ENCODE results near the gene CFAP221. TPM values are rescaled to one million over a fixed set of nuclear protein-coding genes. Genes with fewer than 3 reads are reported as not detected.

CFAP221 gene
- total RNA-seq, 1 donor from 2014 or later: 3.0 TPM

GRCh38 chr2:119681868-119682220 is 137.6 kb downstream of the CFAP221 start:
- no peak for DNase-seq

GRCh38 chr2:119682578-119682977 is 138.3 kb downstream of the CFAP221 start:
- no peak for DNase-seq

- DNase-seq: no peak
Observed at GRCh38 chr2:119683074-119683712, 138.9 kb downstream of the CFAP221 start.

DNA sequence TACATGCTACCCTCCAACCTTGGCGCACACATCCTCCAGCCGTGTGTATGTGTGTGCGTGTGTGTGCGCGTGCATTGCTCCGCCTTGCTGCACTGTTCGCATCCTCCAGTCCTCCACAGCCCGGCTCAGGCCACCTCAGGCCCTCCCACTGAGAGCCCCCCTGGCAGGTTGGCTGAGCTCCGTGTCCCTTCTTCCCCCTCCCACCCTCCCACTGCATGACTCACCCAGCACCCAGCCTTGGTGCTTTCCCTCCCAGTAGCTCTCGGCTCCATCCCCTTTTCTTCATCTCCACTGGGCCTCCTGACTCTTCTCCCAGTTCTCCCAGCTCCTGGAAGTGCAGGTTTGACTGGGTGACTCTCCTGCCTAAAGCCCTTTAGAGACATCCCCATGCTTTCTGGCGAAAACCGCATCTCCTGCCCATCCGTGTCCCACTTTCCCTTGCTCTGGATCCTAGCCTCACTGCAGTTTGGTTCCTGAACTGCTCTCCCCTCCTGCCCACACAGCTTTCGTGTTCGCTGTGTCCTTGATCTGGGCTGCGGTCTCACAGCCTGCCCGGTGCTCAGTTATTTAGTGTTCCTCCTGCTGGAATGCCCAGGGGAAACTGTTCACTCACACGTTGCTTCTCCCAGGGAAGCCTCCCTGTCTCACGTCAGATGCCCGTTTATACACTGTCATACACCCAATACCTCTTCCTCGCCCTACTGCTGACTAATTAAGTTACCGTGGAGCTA is 139.6 kb downstream of the CFAP221 start:
- no peak for DNase-seq

DNA sequence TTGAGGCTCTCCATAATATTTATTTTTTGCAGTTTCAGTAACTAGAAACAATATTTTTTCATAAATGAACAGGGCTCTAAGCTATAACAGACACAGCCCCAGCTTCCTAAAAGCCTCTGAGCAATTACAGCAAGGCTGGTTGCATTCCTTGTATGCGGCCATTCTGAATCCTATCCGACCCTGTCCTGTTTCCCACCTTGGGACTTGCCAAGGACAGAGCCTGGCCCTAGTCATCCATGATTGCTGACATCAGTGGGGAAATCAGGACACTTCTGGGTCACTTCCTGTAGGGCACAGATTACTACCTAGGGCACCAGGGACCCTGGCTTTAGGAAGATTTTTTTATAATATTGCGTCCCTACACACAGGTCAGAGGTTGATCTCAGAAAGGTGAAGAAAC is 140.3 kb downstream of the CFAP221 start:
- DNase-seq: no peak

DNA sequence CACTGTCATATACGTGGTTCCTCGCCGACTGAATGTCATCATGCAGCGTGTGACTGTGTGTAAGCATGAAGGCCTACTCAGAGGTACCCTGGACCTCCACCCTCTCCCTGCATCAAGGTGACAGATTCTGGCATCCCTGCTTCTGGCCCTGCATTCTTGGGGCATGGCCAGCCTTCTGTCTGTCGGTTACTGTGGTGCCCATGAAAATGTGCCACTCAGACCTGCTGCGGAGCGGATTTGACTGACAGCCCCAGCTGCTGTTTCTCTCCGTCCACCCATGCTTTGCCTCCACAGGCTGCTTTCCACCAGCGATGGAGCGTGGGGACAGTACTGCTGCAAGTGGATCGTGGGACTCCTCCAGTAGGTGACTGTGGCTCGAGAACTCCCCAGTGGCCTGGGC is 144.4 kb downstream of the CFAP221 start:
- DNase-seq: no peak

DNA sequence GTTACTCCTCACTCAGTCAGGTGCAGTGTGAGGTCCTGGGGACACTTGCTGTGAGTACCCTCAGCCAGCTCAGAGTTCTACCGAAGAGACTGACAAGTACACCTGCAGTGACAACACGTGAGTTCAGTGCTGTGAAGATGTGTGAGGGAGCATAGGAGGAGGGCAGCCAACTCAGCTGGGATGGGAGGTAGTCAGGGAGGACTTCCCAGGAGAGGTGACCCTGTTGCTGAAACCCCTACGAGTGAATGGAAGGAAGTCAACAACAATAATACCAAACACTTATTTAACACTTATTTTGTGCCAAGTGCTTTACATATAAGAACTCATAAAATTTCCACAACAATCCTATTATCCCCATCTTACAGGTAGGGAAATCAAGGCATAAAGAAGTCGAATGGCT is 145.0 kb downstream of the CFAP221 start:
- DNase-seq: no peak

DNA sequence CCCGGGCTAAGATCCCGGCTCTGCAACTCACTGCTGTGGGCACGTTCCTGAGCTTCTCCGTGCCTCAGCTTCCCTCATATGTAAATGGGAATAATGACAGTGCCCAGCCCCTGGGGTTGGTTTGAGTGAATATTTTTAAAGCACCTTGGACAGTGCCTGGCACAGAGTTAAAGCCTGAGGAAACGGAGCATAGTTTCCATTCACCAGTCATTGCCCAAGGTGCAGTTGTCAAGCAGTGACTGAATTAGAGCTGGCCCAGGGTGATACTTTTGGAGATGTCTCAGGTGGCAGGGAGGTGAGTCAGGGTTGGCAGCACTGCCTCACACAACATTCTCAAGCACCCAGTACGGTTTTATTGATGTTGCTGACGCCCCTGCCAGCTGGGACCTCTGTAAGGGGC is 146.9 kb downstream of the CFAP221 start:
- DNase-seq: no peak

- DNase-seq: no peak
Observed at GRCh38 chr2:119691651-119692245, 147.5 kb downstream of the CFAP221 start.

GRCh38 chr2:119692310-119692709 is 148.1 kb downstream of the CFAP221 start:
- no peak for DNase-seq

DNA sequence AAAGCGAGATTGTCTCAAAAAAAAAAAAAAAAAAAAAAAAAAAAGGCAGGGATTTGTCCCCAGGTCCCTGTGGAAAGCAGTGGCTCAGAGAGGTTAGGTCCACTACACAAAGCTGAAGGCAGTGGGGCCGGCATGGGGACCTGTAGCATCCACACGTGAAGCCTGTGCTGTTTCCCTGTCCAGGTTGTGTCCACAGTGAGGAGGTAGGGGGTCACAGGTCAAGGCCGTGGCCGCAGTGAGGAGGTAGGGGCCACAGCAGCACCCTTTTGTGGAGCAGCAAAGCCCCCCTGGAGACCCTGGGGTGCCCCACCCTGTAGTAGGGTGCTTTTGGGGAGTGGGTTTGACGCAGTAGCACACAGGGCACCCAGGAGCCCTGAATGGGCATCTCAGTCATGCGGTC is 148.7 kb downstream of the CFAP221 start:
- DNase-seq: no peak

DNA sequence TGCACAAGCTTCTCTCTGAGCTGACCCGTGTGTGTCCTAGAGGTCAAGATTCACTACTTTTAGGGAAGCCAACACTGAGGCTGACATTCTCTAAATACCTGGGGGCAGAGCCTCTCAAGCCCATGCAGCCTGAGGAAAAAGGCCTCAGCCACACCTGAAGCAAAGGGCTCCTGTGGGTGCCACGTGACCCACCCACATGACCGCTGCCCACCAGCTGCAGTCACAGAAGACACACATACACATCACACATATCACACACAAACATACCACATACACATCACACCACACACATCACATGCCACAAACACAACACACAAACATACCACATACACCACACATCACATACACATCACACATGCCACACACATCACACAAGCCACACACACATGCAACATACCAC is 149.3 kb downstream of the CFAP221 start:
- DNase-seq: no peak

GRCh38 chr2:119693967-119694366 is 149.7 kb downstream of the CFAP221 start:
- DNase-seq: no peak

DNA sequence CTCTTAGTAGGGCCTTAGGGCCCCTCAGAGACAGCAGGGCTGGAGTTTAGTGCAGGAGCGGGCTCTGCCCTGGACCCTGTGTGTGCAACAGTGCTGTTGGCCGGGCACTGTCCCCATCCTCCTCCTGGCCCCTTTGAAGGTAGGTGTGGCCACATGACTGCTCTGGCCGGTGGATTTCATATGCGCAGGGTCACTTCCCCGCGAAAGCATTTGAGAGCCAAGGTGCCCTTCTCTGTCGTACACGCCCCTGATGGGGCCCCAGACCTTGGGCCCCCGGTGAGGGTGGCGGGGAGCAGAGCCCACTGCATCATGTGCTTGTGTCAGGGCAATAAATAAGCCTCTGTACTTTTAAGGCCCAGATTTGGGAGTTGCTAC is 150.2 kb downstream of the CFAP221 start:
- no peak for DNase-seq

- peak; percentile 81 for DNase-seq
Observed at GRCh38 chr2:119694845-119695521, 150.7 kb downstream of the CFAP221 start.

- DNase-seq: peak; percentile 49
Observed at GRCh38 chr2:119696005-119696404, 151.8 kb downstream of the CFAP221 start.

- no peak for DNase-seq
Observed at GRCh38 chr2:119696494-119697030, 152.3 kb downstream of the CFAP221 start.

DNA sequence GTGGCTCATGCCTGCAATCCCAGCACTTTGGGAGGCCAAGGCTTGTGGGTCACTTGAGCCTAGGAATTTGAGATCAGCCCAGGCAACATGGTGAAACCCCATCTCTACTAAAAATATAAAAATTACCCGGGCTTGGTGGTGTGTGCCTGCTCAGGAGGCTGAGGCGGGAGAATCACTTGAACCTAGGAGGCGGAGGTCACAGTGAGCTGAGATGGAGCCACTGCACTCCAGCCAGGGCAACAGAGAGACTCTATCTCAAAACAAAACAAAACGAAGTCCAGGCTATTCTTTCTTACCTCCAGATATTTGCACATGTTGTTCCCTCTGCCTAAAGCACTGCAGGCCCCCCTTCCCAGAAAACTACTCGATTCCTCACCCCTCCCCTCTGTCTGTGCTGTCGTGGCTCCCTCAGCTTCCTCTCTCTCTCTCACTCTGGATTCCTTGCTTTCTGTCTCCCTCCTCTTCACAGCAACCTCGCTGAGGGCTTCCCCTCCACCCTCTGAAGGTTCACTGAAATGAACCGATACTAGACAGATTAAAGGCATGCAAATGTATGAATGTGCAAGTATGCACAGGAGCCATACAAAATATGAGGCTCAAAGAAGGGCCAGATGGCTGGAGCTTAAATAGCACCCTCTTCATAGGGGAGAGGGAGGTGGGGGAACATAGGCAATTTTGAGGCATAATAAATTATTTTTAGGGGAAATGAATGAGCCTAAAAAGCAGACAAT is 153.2 kb downstream of the CFAP221 start:
- DNase-seq: no peak

DNA sequence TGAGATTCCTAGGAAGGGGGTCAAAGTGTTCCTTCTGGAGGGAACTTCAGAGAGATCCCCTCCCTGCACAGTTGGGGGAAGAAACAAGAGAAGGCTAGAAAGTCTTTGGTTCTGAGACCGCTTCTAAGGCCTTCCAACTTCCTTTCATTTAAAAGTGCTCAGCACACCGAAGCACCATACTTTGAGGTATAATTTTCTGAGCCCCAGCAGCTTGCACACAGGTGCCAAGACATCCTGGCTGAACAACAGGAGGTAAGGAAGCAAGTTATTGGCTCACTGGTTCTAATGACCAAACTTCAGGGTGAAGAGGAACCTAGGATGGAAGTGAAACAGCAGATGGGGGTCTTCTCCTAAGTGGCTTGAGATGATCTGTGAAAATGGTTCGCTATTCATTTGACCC is 154.0 kb downstream of the CFAP221 start:
- no peak for DNase-seq

- no peak for DNase-seq
Observed at GRCh38 chr2:119699016-119699606, 154.9 kb downstream of the CFAP221 start.

DNA sequence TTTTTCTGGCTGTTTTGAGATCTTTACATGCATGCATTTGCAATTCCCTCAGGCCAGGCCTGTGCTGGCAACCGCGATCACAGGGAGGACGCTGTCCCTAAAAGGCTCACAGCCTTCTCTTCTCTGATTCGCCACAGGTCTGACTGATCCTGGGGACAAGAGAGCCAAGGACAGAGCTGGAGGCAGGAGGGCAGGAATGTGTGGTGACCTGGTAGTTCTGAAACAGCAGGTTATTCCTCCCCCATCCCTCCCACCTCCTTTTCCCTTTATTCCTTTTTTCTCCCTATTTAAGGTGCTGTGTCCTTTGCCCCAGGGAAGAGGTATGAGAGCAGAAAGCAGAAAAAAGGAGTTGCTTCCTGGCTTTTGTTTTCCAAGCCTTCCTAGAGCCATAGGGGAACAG is 156.6 kb downstream of the CFAP221 start:
- no peak for DNase-seq

DNA sequence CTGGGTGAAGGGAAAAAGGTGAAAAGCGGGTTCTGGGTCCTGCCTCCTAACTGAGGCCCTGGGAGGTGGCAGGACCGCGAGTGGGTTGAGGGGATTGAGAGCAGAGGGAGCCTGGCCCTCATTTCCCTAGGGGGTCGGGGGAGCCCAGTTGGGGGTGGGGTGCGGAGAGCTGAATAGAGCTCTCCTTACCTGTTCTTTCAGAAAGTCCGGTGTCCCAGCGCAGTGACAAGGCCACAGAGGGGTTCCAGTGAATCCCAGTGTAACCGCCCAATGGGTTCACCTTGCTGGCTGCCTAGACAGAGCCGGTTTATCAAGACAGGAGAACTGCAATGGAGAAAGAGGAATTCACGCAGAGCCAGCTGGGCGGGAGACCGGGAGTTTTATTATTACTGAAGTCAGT is 157.1 kb downstream of the CFAP221 start:
- DNase-seq: no peak

Data from tongue (tissue), 2 donors.